DND-41 (cell line): ENCODE results near the gene MDH1.

ENCODE experiments used
- EZH2 ChIP-seq: IDR thresholded peaks from 3 replicates; pipeline ENCODE4 v1.6.1; 2012; ENCODE audit warnings: borderline replicate concordance, low read depth, mild to moderate bottlenecking, moderate library complexity, low read length, inconsistent platforms; ENCODE audit not compliant: severe bottlenecking
- TF ChIP-seq, protein P1 (sequence below): IDR thresholded peaks from 2 replicates; pipeline ENCODE4 v1.5.1; 2012; ENCODE audit warnings: borderline replicate concordance, low read length, moderate library complexity, mild to moderate bottlenecking; ENCODE audit not compliant: poor library complexity, severe bottlenecking; ENCODE audit errors: extremely low read depth

DNA sequence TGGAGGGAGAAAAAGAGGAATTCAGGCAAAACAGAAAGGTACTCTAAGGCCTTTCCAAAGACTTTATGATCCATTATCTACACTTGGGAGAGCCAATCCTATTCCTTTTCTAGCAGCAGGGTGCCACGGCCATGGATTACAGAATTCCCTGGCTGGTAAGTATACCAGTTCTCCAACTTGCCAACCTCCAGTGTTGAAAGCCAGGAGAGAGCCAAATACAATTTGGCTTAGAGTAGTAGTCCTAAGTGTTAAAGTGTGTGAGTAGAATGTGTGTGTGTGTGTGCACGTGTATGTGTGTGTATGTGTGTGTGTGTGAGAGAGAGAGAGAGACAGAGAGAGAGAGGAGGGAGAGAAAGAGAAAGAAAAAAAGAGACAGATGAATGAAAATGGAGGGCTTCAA is 43.7 kb upstream of the MDH1 start:
- TF ChIP-seq, protein P1, sequence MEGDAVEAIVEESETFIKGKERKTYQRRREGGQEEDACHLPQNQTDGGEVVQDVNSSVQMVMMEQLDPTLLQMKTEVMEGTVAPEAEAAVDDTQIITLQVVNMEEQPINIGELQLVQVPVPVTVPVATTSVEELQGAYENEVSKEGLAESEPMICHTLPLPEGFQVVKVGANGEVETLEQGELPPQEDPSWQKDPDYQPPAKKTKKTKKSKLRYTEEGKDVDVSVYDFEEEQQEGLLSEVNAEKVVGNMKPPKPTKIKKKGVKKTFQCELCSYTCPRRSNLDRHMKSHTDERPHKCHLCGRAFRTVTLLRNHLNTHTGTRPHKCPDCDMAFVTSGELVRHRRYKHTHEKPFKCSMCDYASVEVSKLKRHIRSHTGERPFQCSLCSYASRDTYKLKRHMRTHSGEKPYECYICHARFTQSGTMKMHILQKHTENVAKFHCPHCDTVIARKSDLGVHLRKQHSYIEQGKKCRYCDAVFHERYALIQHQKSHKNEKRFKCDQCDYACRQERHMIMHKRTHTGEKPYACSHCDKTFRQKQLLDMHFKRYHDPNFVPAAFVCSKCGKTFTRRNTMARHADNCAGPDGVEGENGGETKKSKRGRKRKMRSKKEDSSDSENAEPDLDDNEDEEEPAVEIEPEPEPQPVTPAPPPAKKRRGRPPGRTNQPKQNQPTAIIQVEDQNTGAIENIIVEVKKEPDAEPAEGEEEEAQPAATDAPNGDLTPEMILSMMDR: no peak
- no peak for TF ChIP-seq EZH2
